Neural progenitor cell (in vitro differentiated cells): ENCODE measurements around the gene ATP11A. TPM values are rescaled to one million over a fixed set of nuclear protein-coding genes. Genes with fewer than 3 reads are reported as not detected.

Experiments
- DNase-seq: peaks from one replicate; pipeline ENCODE4 v3.0.0-alpha.2; 2016; ENCODE audit warnings: low spot score
- H2AFZ ChIP-seq: fragments of 200-600 bp; sonication (generic); replicated peaks from 2 replicates; pipeline ENCODE4 v1.6.1; 2016; ENCODE audit warnings: antibody characterized with exemption
- H3F3A ChIP-seq: fragments of 200-600 bp; sonication (generic); 2 replicates; pipeline ENCODE4 v1.6.1; 2016; ENCODE audit warnings: antibody characterized with exemption, low read depth
- H3K27ac ChIP-seq: fragments of 200-600 bp; sonication (generic); 2 replicates; pipeline ENCODE4 v1.5.1; 2016; ENCODE audit warnings: mild to moderate bottlenecking
- H3K27me3 ChIP-seq: fragments of 200-600 bp; sonication (generic); 2 replicates; pipeline ENCODE4 v1.6.1; 2016; ENCODE audit warnings: mild to moderate bottlenecking, moderate library complexity
- H3K36me3 ChIP-seq: fragments of 200-600 bp; sonication (generic); 2 replicates; pipeline ENCODE4 v1.5.1; 2016
- H3K4me1 ChIP-seq: fragments of 200-600 bp; sonication (generic); 2 replicates; pipeline ENCODE4 v1.6.1; 2016; ENCODE audit warnings: mixed run types
- H3K4me2 ChIP-seq: fragments of 200-600 bp; sonication (generic); 2 replicates; pipeline ENCODE4 v1.6.1; 2016
- H3K4me3 ChIP-seq: fragments of 200-600 bp; sonication (generic); 2 replicates; pipeline ENCODE4 v1.5.1; 2016
- H3K79me2 ChIP-seq: fragments of 200-600 bp; sonication (generic); 2 replicates; pipeline ENCODE4 v1.6.1; 2016; ENCODE audit warnings: low read depth
- H3K9ac ChIP-seq: fragments of 200-600 bp; sonication (generic); 2 replicates; pipeline ENCODE4 v1.6.1; 2016
- H3K9me3 ChIP-seq: fragments of 200-600 bp; sonication (generic); 2 replicates; pipeline ENCODE4 v1.5.1; 2016; ENCODE audit warnings: low read depth
- H4K20me1 ChIP-seq: fragments of 200-600 bp; sonication (generic); 2 replicates; pipeline ENCODE4 v1.6.1; 2016; ENCODE audit warnings: low read depth
- H3K27ac Mint-ChIP-seq: 3 replicates; pipeline ENCODE4 v1.8.0; 2021; ENCODE audit warnings: mixed read lengths
- H3K27me3 Mint-ChIP-seq: 2 replicates; pipeline ENCODE4 v1.8.0; 2022; ENCODE audit warnings: low read depth, mild to moderate bottlenecking, inconsistent platforms, moderate library complexity, mixed read lengths; ENCODE audit not compliant: insufficient read depth
- H3K36me3 Mint-ChIP-seq: 3 replicates; pipeline ENCODE4 v1.8.0; 2021; ENCODE audit warnings: mixed read lengths
- H3K4me1 Mint-ChIP-seq: 3 replicates; pipeline ENCODE4 v1.8.0; 2021; ENCODE audit warnings: mixed read lengths
- H3K4me3 Mint-ChIP-seq: 3 replicates; pipeline ENCODE4 v1.8.0; 2021; ENCODE audit warnings: mild to moderate bottlenecking, moderate library complexity, mixed read lengths
- H3K9me3 Mint-ChIP-seq: 3 replicates; pipeline ENCODE4 v1.8.0; 2020; ENCODE audit warnings: mixed read lengths
- CTCF ChIP-seq: fragments of 200-600 bp; sonication (generic); IDR thresholded peaks from 2 replicates; pipeline ENCODE4 v1.5.1; 2017; ENCODE audit warnings: antibody characterized with exemption, mild to moderate bottlenecking
- EZH2 ChIP-seq: fragments of 200-600 bp; sonication (generic); IDR thresholded peaks from 2 replicates; pipeline ENCODE4 v1.6.1; 2017; ENCODE audit warnings: antibody characterized with exemption, mild to moderate bottlenecking, moderate library complexity
- EZH2phosphoT487 ChIP-seq: fragments of 200-600 bp; sonication (generic); IDR thresholded peaks from 2 replicates; pipeline ENCODE4 v1.6.1; 2017; ENCODE audit warnings: antibody characterized with exemption
- total RNA-seq: library from RNA; depleted of rRNA; stranded (reverse); fragments of >200 nt; gene quantifications from 2 replicates; pipeline ENCODE4 v1.2.3, GENCODE V29; 2015; ENCODE audit warnings: low replicate concordance

The ATP11A gene
- total RNA-seq, 1 donor from 2014 or later, result 12.6 TPM

DNA sequence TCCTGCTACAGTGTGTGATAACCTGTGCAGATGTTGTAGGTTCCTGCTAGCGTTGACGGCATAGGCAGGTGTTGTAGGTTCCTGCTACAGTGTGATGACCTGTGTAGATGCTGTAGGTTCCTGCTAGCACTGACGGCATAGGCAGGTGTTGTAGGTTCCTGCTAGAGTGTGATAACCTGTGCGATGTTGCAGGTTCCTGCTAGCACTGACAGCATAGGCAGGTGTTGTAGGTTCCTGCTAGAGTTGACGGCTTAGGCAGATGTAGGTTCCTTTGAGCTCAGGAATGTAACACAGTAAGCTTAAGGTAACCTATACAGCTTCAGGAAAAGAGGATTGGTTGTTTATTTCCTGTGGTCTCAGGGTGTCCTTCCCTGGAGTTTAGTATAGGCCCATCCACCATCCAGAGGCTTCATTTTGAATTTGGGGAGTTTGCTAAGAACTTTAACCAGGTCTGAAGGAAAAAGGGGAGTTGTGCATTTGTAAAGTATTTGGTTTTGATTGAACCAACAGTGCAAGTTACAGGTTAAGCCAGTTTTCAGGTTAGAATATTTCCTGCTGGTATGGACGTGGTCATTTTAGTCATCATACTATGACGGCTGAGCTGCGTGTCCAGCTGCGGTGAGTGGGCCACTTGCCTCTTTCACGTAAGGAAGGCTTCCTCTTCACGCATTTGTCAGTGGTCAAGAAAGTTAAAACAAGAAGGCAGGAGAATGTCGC is 53.8 kb downstream of the ATP11A start:
- Mint-ChIP-seq H3K27me3 (no peaks in the 10 kb centered on the region), H3K4me1 (peaks cover 35% of the 10 kb centered on the region), H3K36me3 (peaks cover 2% of the 10 kb centered on the region), H3K27ac (no peak overlapping the region), H3K4me3 (no peak overlapping the region), H3K9me3 (no peaks in the 10 kb centered on the region)
- no peak overlapping the region for H2AFZ ChIP-seq
- no peak overlapping the region for H3K4me3 ChIP-seq
- H3K36me3 ChIP-seq, result no peaks in the 10 kb centered on the region
- H3K4me1 ChIP-seq, result peaks cover 3% of the 10 kb centered on the region
- H3K9me3 ChIP-seq, result no peaks in the 10 kb centered on the region
- H3K79me2 ChIP-seq, result peaks cover 35% of the 10 kb centered on the region
- no peak overlapping the region for H3K27ac ChIP-seq
- no peaks in the 10 kb centered on the region for H3F3A ChIP-seq
- H3K9ac ChIP-seq, result no peak overlapping the region
- TF ChIP-seq EZH2 (no peak), EZH2phosphoT487 (no peak), CTCF (no peak)
- DNase-seq, result no peak
- H4K20me1 ChIP-seq, result peaks cover 44% of the 10 kb centered on the region
- no peak overlapping the region for H3K4me2 ChIP-seq
- no peaks in the 10 kb centered on the region for H3K27me3 ChIP-seq

GRCh38 chr13:112744168-112745021 is 54.6 kb downstream of the ATP11A start:
- H3K79me2 ChIP-seq, result peaks cover 38% of the 10 kb centered on the region
- H3K9me3 ChIP-seq, result no peaks in the 10 kb centered on the region
- H3K27me3 Mint-ChIP-seq, result no peaks in the 10 kb centered on the region
- TF ChIP-seq EZH2 (no peak), EZH2phosphoT487 (no peak), CTCF (no peak)
- no peaks in the 10 kb centered on the region for H3K36me3 ChIP-seq
- H3K4me3 ChIP-seq, result no peak overlapping the region
- H3K4me2 ChIP-seq, result no peak overlapping the region
- H3K9me3 Mint-ChIP-seq, result no peaks in the 10 kb centered on the region
- DNase-seq, result no peak
- no peak overlapping the region for H3K9ac ChIP-seq
- no peaks in the 10 kb centered on the region for H3K27me3 ChIP-seq
- no peak overlapping the region for H3K4me3 Mint-ChIP-seq
- H3K36me3 Mint-ChIP-seq, result peaks cover 3% of the 10 kb centered on the region
- no peaks in the 10 kb centered on the region for H3F3A ChIP-seq
- H3K4me1 ChIP-seq, result peaks cover 3% of the 10 kb centered on the region
- peaks cover 39% of the 10 kb centered on the region for H4K20me1 ChIP-seq
- H3K27ac ChIP-seq, result no peak overlapping the region
- no peak overlapping the region for H2AFZ ChIP-seq
- H3K27ac Mint-ChIP-seq, result no peak overlapping the region
- H3K4me1 Mint-ChIP-seq, result peaks cover 32% of the 10 kb centered on the region

DNA sequence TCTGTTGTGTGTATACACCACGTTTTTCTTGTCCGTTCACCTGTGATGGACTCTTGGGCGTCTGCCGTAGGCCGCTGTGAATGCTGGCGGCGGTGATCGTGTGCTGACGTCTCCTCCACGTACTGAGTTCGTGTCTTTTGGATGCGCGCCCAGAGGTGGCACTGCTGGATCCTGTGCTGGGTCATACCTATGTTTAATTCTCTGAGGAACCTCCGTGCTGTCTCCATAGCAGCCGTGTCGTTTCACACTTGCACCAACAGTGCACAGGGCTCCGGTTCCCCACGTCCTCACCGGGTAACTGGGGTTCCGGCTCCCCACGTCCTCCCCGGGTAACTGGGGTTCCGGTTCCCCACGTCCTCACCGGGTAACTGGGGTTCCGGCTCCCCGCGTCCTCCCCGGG is 56.2 kb downstream of the ATP11A start:
- no peaks in the 10 kb centered on the region for H3F3A ChIP-seq
- no peak overlapping the region for H3K4me3 ChIP-seq
- H2AFZ ChIP-seq, result no peak overlapping the region
- no peaks in the 10 kb centered on the region for H3K27me3 ChIP-seq
- H4K20me1 ChIP-seq, result peaks cover 39% of the 10 kb centered on the region
- no peaks in the 10 kb centered on the region for H3K9me3 ChIP-seq
- DNase-seq, result no peak
- peaks cover 3% of the 10 kb centered on the region for H3K4me1 ChIP-seq
- H3K4me3 Mint-ChIP-seq, result no peak overlapping the region
- peaks cover 39% of the 10 kb centered on the region for H3K79me2 ChIP-seq
- H3K4me1 Mint-ChIP-seq, result peaks cover 31% of the 10 kb centered on the region
- TF ChIP-seq EZH2phosphoT487, result no peak
- no peak for TF ChIP-seq EZH2
- TF ChIP-seq CTCF, result no peak
- no peak overlapping the region for H3K27ac ChIP-seq
- H3K27ac Mint-ChIP-seq, result no peak overlapping the region
- peaks cover 2% of the 10 kb centered on the region for H3K36me3 Mint-ChIP-seq
- H3K4me2 ChIP-seq, result no peak overlapping the region
- H3K9me3 Mint-ChIP-seq, result no peaks in the 10 kb centered on the region
- no peaks in the 10 kb centered on the region for H3K27me3 Mint-ChIP-seq
- H3K36me3 ChIP-seq, result no peaks in the 10 kb centered on the region
- no peak overlapping the region for H3K9ac ChIP-seq
